Measurements from ENCODE around the gene SEC31A. TPM values are rescaled to one million over a fixed set of nuclear protein-coding genes. Genes with fewer than 3 reads are reported as not detected.

Gene SEC31A
- total RNA-seq, 4 donors from 2014 or later, result 195 to 283 (median 268) TPM

GRCh38 chr4:82801910-82802521 lies 88.9 kb downstream of the SEC31A start:
- Histone ChIP-seq H3K4me3 (no peak overlapping the region), H3K4me1 (peaks cover 0 to 10% (median 6%) of the 10 kb centered on the region in 4 donors), H3K27me3 (no peaks in the 10 kb centered on the region), H3K36me3 (no peaks in the 10 kb centered on the region), H3K9me3 (no peaks in the 10 kb centered on the region), H3K27ac (no peak overlapping the region)
- TF ChIP-seq CTCF (IDR thresholded peaks at IDR 0.05), result peak in 4 of 6 experiments; percentile 12 to 42 (median 40)
- no peak for TF ChIP-seq POLR2A (IDR thresholded peaks at IDR 0.05)
- no peak for DNase-seq

GRCh38 chr4:82799006-82799881 lies 91.7 kb downstream of the SEC31A start:
- H3K9me3 ChIP-seq, result no peaks in the 10 kb centered on the region
- H3K4me1 ChIP-seq, result peaks cover 0 to 12% (median 6%) of the 10 kb centered on the region in 4 donors
- no peaks in the 10 kb centered on the region for H3K27me3 ChIP-seq
- peak overlapping the region in 2 of 4 donors; percentile 5 to 70 for H3K27ac ChIP-seq
- H3K4me3 ChIP-seq, result peak overlapping the region; percentile 50 to 84 (median 64)
- no peak for DNase-seq
- TF ChIP-seq CTCF (IDR thresholded peaks at IDR 0.05) (no peak), POLR2A (IDR thresholded peaks at IDR 0.05) (no peak)
- H3K36me3 ChIP-seq, result no peaks in the 10 kb centered on the region

- peak within 1 kb of the TSS; percentile 50 to 84 (median 64) for H3K4me3 ChIP-seq
- no peaks in the 10 kb centered on the region for H3K36me3 ChIP-seq
- H3K4me1 ChIP-seq, result peaks cover 0 to 12% (median 6%) of the 10 kb centered on the region in 4 donors
- peak in 2 of 3 donors; percentile 69 for DNase-seq
- no peaks in the 10 kb centered on the region for H3K9me3 ChIP-seq
- no peak for TF ChIP-seq CTCF (IDR thresholded peaks at IDR 0.05)
- TF ChIP-seq POLR2A (IDR thresholded peaks at IDR 0.05), result no peak
- no peaks in the 10 kb centered on the region for H3K27me3 ChIP-seq
- H3K27ac ChIP-seq, result peak within 1 kb of the TSS in 2 of 4 donors; percentile 5 to 70
These were observed 92.6 kb downstream of the SEC31A start, which contains the start of gene SCD5 for GRCh38 chr4:82798168-82799005. SCD5 (minus strand) TSS chr4:82798796; CDS start chr4:82798537, 259 bp downstream.

GRCh38 chr4:82797405-82798111 lies 93.4 kb downstream of the SEC31A start:
- Histone ChIP-seq H3K36me3 (no peaks in the 10 kb centered on the region), H3K27ac (no peak overlapping the region), H3K9me3 (no peaks in the 10 kb centered on the region), H3K4me1 (peaks cover 0 to 12% (median 6%) of the 10 kb centered on the region in 4 donors), H3K27me3 (no peaks in the 10 kb centered on the region), H3K4me3 (peak overlapping the region; percentile 50 to 84 (median 64))
- TF ChIP-seq POLR2A (IDR thresholded peaks at IDR 0.05) (no peak), CTCF (IDR thresholded peaks at IDR 0.05) (no peak)
- DNase-seq, result peak in 1 of 3 donors; percentile 56

- DNase-seq, result no peak
- H3K27ac ChIP-seq, result no peak overlapping the region
These were observed 93.9 kb downstream of the SEC31A start for GRCh38 chr4:82797040-82797404.

More at GRCh38 chr4:82797040-82797404, 93.9 kb downstream of the SEC31A start:
- TF ChIP-seq CTCF (IDR thresholded peaks at IDR 0.05) (no peak), POLR2A (IDR thresholded peaks at IDR 0.05) (no peak)
- Histone ChIP-seq H3K36me3 (no peaks in the 10 kb centered on the region), H3K4me3 (peak overlapping the region in 2 of 4 donors; percentile 69 to 84), H3K4me1 (peaks cover 0 to 12% (median 6%) of the 10 kb centered on the region in 4 donors), H3K9me3 (no peaks in the 10 kb centered on the region), H3K27me3 (no peaks in the 10 kb centered on the region)

All from Peyer's patch (tissue), 4 donors.